HFF-Myc (cell line): Measurements from ENCODE around the gene OSBPL1A.

Source experiments
- DNase-seq: peaks from one replicate; pipeline ENCODE4 v3.0.0-alpha.2; 2011; ENCODE audit warnings: low read depth; ENCODE audit errors: extremely low read depth
- H3K4me3 ChIP-seq: replicated peaks from 2 replicates; pipeline ENCODE4 v1.5.1; 2011; ENCODE audit warnings: low read depth, mild to moderate bottlenecking, control low read depth, low read length
- CTCF ChIP-seq: IDR thresholded peaks from 2 replicates; pipeline ENCODE4 v1.5.1; 2012; ENCODE audit warnings: mild to moderate bottlenecking, low read depth, low read length, control low read depth; ENCODE audit errors: missing control alignments

The OSBPL1A gene

GRCh38 chr18:24274837-24275236 is 122.8 kb downstream of the OSBPL1A start:
- TF ChIP-seq CTCF = no peak

GRCh38 chr18:24273596-24273995 is 124.0 kb downstream of the OSBPL1A start:
- H3K4me3 ChIP-seq = no peak overlapping the region
- TF ChIP-seq CTCF = no peak
- DNase-seq = no peak

More at GRCh38 chr18:24274837-24275236, 122.8 kb downstream of the OSBPL1A start:
- no peak for DNase-seq
- no peak overlapping the region for H3K4me3 ChIP-seq

DNA sequence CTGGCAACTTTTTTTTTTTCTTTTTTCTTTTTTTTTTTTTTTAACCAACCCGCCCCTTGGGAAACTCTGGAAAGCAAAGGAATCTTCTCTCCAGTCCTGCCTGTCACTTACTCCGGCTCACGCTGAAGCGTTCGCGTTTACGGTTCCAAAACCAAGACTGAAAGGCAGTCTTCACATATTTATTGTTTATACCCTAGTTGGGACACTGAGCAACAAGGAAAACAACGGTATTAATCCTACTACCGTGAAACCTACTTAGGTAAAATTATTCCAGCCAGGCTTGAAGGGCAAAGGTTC is 125.4 kb downstream of the OSBPL1A start:
- H3K4me3 ChIP-seq = peak overlapping the region; percentile 66
- DNase-seq = no peak
- no peak for TF ChIP-seq CTCF

- H3K4me3 ChIP-seq = peak overlapping the region; percentile 66
- TF ChIP-seq CTCF = peak; percentile 6
- DNase-seq = no peak
These were observed 126.0 kb downstream of the OSBPL1A start for GRCh38 chr18:24271381-24272228.

DNA sequence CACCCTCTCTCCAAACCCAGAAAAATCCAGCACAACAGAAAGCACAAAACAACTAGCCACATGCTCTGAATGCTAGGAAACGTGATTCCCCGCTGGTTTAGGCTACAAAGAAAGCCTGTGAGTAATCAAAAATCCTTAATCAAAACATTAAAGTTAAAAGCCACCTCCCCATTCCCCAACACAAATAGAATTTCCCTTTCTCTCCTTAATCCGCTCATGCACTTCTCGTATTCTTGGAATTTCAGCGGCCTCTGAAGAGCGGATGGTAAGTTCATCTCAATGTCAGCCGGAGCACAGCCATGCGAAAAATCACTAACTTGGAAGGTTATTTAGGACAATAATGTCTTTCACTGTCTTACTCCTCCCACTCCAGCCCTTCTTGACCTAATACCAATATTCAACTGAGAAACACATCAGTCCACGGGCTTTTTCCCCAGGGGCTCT is 126.7 kb downstream of the OSBPL1A start:
- TF ChIP-seq CTCF = no peak
- H3K4me3 ChIP-seq = peak overlapping the region; percentile 66
- peak; percentile 61 for DNase-seq

DNA sequence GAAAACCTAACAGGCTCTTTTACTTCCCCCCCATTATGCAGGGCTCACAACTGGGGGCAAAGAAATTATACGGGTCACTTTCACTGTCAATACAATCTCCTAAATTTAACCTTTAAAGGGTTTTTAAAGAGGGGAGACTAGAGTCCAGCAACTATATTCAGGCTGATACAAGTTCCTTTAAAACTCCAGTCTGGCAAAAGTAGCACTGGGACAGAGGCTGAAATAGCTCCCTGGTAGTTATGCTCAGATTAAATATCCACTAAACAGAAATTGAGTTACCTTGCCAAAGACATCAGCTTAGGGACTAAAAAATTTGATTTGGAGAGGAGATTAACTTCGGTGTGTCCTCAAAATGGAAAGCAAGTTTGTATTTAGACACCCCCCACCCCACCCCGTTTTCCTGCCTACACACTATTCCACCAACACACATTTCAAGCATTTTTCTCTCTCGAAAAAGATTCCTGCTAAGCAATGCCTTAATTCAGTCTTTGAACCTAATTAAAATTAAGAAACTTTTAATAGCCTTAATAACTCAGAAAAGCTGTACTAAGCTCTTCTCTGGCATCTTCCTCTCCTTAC is 127.2 kb downstream of the OSBPL1A start:
- DNase-seq = no peak
- peak overlapping the region; percentile 66 for H3K4me3 ChIP-seq
- no peak for TF ChIP-seq CTCF
